MM.1S (cell line): ENCODE results near the gene ENTPD3.
A peak's percentile ranks its signal among the peaks of the same experiment; 100 is the strongest.
"Not testable (repeated sequence)": the region's sequence is repeated elsewhere in the genome, so short reads cannot be mapped to it uniquely, and the experiment has no call there.

ENCODE experiments used
- DNase-seq: peaks from one replicate; pipeline ENCODE4 v3.0.0-alpha.2; 2015
- H2AFZ ChIP-seq: fragments of 300-600 bp; sonication (generic); 2 replicates; pipeline ENCODE4 v1.6.0; 2016; ENCODE audit warnings: antibody characterized with exemption, low read length
- H3F3A ChIP-seq: fragments of 300-600 bp; sonication (generic); 2 replicates; pipeline ENCODE4 v1.6.1; 2016; ENCODE audit warnings: mild to moderate bottlenecking, antibody characterized with exemption, low read length, moderate library complexity, mixed read lengths; ENCODE audit not compliant: insufficient read depth
- H3K27ac ChIP-seq: fragments of 300-600 bp; sonication (generic); 2 replicates; pipeline ENCODE4 v1.5.1; 2016; ENCODE audit warnings: mild to moderate bottlenecking, low read length
- H3K27me3 ChIP-seq: fragments of 300-600 bp; sonication (generic); replicated peaks from 2 replicates; pipeline ENCODE4 v1.6.0; 2016; ENCODE audit warnings: low read length; ENCODE audit not compliant: insufficient read depth
- H3K36me3 ChIP-seq: fragments of 300-600 bp; sonication (generic); replicated peaks from 2 replicates; pipeline ENCODE4 v1.6.1; 2016; ENCODE audit warnings: mild to moderate bottlenecking, low read length, mixed read lengths; ENCODE audit not compliant: insufficient read depth
- H3K4me1 ChIP-seq: fragments of 300-600 bp; sonication (generic); 2 replicates; pipeline ENCODE4 v1.6.1; 2016; ENCODE audit warnings: low read length, mixed read lengths
- H3K4me2 ChIP-seq: fragments of 300-600 bp; sonication (generic); 2 replicates; pipeline ENCODE4 v1.6.0; 2016; ENCODE audit warnings: low read depth, low read length
- H3K4me3 ChIP-seq: fragments of 300-600 bp; sonication (generic); 2 replicates; pipeline ENCODE4 v1.5.1; 2016; ENCODE audit warnings: low read length, mixed read lengths
- H3K79me2 ChIP-seq: fragments of 300-600 bp; sonication (generic); 2 replicates; pipeline ENCODE4 v1.6.1; 2016; ENCODE audit warnings: mixed run types, low read length, mixed read lengths
- H3K9ac ChIP-seq: fragments of 300-600 bp; sonication (generic); 2 replicates; pipeline ENCODE4 v1.6.1; 2016; ENCODE audit warnings: low read length, mixed read lengths
- H3K9me2 ChIP-seq: fragments of 300-600 bp; sonication (generic); replicated peaks from 2 replicates; pipeline ENCODE4 v1.6.1; 2016; ENCODE audit warnings: mild to moderate bottlenecking, low read length, mixed read lengths; ENCODE audit not compliant: insufficient read depth
- H3K9me3 ChIP-seq: fragments of 300-600 bp; sonication (generic); replicated peaks from 2 replicates; pipeline ENCODE4 v1.6.1; 2016; ENCODE audit warnings: mild to moderate bottlenecking, low read length, mixed read lengths; ENCODE audit not compliant: insufficient read depth
- H4K20me1 ChIP-seq: fragments of 300-600 bp; sonication (generic); 2 replicates; pipeline ENCODE4 v1.6.1; 2016; ENCODE audit warnings: mild to moderate bottlenecking, low read length, moderate library complexity, mixed read lengths; ENCODE audit not compliant: insufficient read depth
- EZH2 ChIP-seq: fragments of 300-600 bp; sonication (generic); optimal IDR thresholded peaks from 2 replicates; pipeline ENCODE3; 2017; ENCODE audit warnings: low read depth, mild to moderate bottlenecking, antibody characterized with exemption, low read length, mixed read lengths
- EZH2phosphoT487 ChIP-seq: fragments of 300-600 bp; sonication (generic); IDR thresholded peaks from 2 replicates; pipeline ENCODE4 v1.6.1; 2018; ENCODE audit warnings: antibody characterized with exemption, low read length
- TF ChIP-seq, protein P1 (sequence below): fragments of 300-600 bp; sonication (generic); IDR thresholded peaks from 2 replicates; pipeline ENCODE4 v1.5.1; 2016; ENCODE audit warnings: antibody characterized with exemption, low read length, mixed read lengths

The ENTPD3 gene

DNA sequence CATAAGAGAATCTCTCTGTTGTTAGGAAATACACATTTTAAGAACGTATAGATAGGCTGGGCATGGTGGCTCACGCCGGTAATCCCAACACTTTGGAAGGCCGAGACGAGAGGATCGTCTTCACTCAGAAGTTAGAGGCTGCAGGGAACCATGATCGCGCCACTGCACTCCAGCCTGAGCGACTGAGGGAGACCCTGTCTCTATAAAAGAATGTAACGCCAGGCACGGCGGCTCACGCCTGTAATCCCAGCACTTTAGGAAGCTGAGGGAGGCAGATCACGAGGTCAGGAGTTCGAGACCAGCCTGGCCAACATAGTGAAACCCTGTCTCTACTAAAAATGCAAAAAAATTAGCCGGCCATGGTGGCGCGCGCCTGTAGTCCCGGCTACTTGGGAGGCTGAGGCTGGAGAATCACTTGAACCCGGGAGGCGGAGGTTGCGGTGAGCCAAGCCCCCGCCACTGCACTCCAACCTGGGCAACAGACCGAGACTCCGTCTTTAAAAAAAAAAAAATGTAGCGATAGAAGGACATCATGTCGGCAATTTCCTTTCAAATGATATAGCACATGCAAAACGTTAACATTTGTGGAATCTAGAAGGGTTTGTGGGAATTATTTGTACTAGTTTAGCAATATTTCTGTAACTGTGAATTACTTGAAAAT is 69.4 kb downstream of the ENTPD3 start:
- peak overlapping the region; percentile 53 for H3K4me2 ChIP-seq
- peak overlapping the region; percentile 94; the same call in 1 of the 2 replicates for H3K9ac ChIP-seq
- peaks cover 30% of the 10 kb centered on the region for H3K79me2 ChIP-seq
- H3K4me3 ChIP-seq, result peak overlapping the region; percentile 87
- peaks cover 5% of the 10 kb centered on the region; the same call in 1 of the 2 replicates for H4K20me1 ChIP-seq
- TF ChIP-seq EZH2phosphoT487 (no peak), EZH2 (no peak)
- TF ChIP-seq, protein P1, sequence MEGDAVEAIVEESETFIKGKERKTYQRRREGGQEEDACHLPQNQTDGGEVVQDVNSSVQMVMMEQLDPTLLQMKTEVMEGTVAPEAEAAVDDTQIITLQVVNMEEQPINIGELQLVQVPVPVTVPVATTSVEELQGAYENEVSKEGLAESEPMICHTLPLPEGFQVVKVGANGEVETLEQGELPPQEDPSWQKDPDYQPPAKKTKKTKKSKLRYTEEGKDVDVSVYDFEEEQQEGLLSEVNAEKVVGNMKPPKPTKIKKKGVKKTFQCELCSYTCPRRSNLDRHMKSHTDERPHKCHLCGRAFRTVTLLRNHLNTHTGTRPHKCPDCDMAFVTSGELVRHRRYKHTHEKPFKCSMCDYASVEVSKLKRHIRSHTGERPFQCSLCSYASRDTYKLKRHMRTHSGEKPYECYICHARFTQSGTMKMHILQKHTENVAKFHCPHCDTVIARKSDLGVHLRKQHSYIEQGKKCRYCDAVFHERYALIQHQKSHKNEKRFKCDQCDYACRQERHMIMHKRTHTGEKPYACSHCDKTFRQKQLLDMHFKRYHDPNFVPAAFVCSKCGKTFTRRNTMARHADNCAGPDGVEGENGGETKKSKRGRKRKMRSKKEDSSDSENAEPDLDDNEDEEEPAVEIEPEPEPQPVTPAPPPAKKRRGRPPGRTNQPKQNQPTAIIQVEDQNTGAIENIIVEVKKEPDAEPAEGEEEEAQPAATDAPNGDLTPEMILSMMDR, result no peak
- peak overlapping the region; percentile 57; the same call in 1 of the 2 replicates for H3K27ac ChIP-seq
- no peaks in the 10 kb centered on the region for H3K9me2 ChIP-seq
- H3K9me3 ChIP-seq, result no peaks in the 10 kb centered on the region
- H3F3A ChIP-seq, result peaks cover 6% of the 10 kb centered on the region
- H2AFZ ChIP-seq, result peak overlapping the region; percentile 81
- DNase-seq, result no peak
- H3K4me1 ChIP-seq, result peaks cover 16% of the 10 kb centered on the region
- peaks cover 9% of the 10 kb centered on the region for H3K36me3 ChIP-seq
- H3K27me3 ChIP-seq, result no peaks in the 10 kb centered on the region

DNA sequence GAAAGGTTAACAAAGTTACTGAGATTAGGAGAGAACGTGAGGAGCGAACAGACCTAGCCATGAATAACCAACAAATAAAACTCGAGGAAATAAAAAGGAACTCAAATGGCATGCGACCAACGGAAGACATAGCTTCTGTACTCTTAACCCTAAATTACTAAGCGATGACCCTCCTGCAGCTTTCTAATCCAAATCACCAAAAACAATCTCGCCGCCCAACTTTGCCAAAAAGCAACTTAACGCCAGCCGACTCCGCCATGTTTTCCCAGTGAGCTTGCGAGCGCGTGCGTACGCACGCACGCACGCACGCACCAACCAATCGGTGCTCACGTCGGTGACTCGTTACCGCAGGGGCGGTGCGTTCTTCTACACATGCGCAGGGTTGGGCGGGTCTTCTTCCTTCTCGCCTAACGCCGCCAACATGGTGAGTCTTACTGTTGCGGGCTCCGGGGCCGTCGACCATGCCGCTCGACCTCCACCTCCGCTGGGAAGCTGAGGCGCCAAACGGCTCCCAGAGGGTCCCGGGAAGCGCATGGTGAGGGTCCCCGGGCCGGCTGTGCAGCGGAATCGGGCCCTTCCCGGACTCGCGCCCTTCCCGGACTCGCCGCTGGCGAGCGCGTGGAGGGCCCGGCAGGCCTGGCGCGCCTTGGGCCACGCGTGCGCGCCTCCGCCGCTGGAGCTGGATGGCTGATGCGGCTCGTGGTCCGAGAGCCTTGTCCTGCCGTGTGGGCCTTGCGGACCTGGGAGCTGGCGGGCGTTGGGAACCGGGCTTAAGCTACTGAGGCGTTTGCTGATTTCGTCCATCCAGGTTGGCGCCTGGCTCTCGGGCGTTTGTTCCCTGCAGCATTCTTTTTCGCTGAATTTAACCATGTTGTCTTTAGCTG is 70.2 kb downstream of the ENTPD3 start, which contains the start of gene RPL14:
Gene RPL14, plus strand, starts transcription at position 400 of the 884 bp plus-strand sequence. Its CDS starts 133 bp downstream, at position 533.
- Histone ChIP-seq H4K20me1 (peaks cover 5% of the 10 kb centered on the region; the same call in 1 of the 2 replicates), H3K9me3 (no peaks in the 10 kb centered on the region), H3K79me2 (peaks cover 30% of the 10 kb centered on the region), H3K4me2 (peak within 1 kb of the TSS; percentile 85), H3F3A (peaks cover 9% of the 10 kb centered on the region), H3K9ac (peak within 1 kb of the TSS; percentile 94), H3K4me1 (peaks cover 11% of the 10 kb centered on the region), H3K27me3 (no peaks in the 10 kb centered on the region), H3K27ac (peak within 1 kb of the TSS; percentile 57; the same call in 1 of the 2 replicates), H3K36me3 (peaks cover 9% of the 10 kb centered on the region), H3K4me3 (peak within 1 kb of the TSS; percentile 87), H2AFZ (peak within 1 kb of the TSS; percentile 81), H3K9me2 (no peaks in the 10 kb centered on the region)
- TF ChIP-seq, protein P1, result no peak
- DNase-seq, result peak; percentile 98

- Histone ChIP-seq H3F3A (peaks cover 12% of the 10 kb centered on the region), H3K9me2 (no peaks in the 10 kb centered on the region), H4K20me1 (peaks cover 5% of the 10 kb centered on the region; the same call in 1 of the 2 replicates), H3K4me1 (peaks cover 9% of the 10 kb centered on the region), H3K9ac (0 out of 2 replicates have a peak overlapping the region, but pooled peaks have one; percentile 94), H3K27me3 (no peaks in the 10 kb centered on the region), H3K27ac (no peak overlapping the region), H2AFZ (no peak overlapping the region), H3K9me3 (no peaks in the 10 kb centered on the region), H3K4me3 (peak overlapping the region; percentile 87), H3K36me3 (peaks cover 14% of the 10 kb centered on the region), H3K79me2 (peaks cover 30% of the 10 kb centered on the region), H3K4me2 (peak overlapping the region; percentile 85)
- no peak for DNase-seq
- TF ChIP-seq EZH2, result no peak
- TF ChIP-seq EZH2phosphoT487, result no peak
- TF ChIP-seq, protein P1, result no peak
Measured at GRCh38 chr3:40458473-40458872, 71.5 kb downstream of the ENTPD3 start.

DNA sequence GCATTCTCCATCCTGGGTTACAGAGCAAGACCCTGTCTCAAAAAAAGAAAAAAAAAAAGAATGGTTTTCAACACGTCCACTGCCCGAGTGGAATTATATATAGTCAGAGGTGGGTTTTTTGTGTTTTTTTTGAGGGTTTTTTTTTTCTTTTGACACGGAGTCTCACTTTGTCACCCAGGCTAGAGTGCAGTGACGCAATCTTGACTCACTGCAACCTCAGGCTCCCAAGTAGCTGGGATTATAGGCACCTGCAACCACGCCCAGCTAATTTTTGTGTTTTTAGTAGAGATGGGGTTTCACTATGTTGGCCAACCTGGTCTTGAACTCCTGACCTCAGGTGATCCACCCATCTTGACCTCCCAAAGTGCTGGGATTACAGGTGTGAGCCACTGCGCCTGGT is 73.5 kb downstream of the ENTPD3 start:
- H3K79me2 ChIP-seq, result peaks cover 30% of the 10 kb centered on the region
- H4K20me1 ChIP-seq, H3K27me3 ChIP-seq, H3K27ac ChIP-seq, H3K4me2 ChIP-seq, H3K9me2 ChIP-seq, DNase-seq, H3K4me3 ChIP-seq, H3K9me3 ChIP-seq, H3K4me1 ChIP-seq, H2AFZ ChIP-seq, H3K9ac ChIP-seq: not testable (repeated sequence)
- peaks cover 22% of the 10 kb centered on the region for H3F3A ChIP-seq
- H3K36me3 ChIP-seq, result peaks cover 16% of the 10 kb centered on the region
